SK-N-MC (cell line): ENCODE results near the gene DCBLD1.

Source experiments
- DNase-seq: peaks from one replicate; pipeline ENCODE4 v3.0.0-alpha.2; 2011; ENCODE audit warnings: low read depth, low spot score
- H3K27ac ChIP-seq: fragments of 200-600 bp; sonication (generic); 2 replicates; pipeline ENCODE4 v1.5.1; 2016; ENCODE audit warnings: mixed run types
- H3K36me3 ChIP-seq: fragments of 200-600 bp; sonication (generic); 2 replicates; pipeline ENCODE4 v1.6.1; 2017; ENCODE audit warnings: antibody characterized with exemption, low read length, mixed read lengths; ENCODE audit not compliant: insufficient read depth
- H3K4me3 ChIP-seq: fragments of 200-600 bp; sonication (generic); 2 replicates; pipeline ENCODE4 v1.5.1; 2016
- H3K9ac ChIP-seq: fragments of 200-600 bp; sonication (generic); 2 replicates; pipeline ENCODE4 v1.8.0; 2017; ENCODE audit warnings: mixed run types, mixed read lengths; ENCODE audit not compliant: insufficient read length
- H3K9me3 ChIP-seq: fragments of 200-600 bp; sonication (generic); 2 replicates; pipeline ENCODE4 v1.6.1; 2017; ENCODE audit warnings: low read depth, mild to moderate bottlenecking, antibody characterized with exemption, low read length, moderate library complexity, mixed read lengths
- EZH2 ChIP-seq: fragments of 200-600 bp; sonication (generic); IDR thresholded peaks from one replicate; pipeline ENCODE4 v1.6.1; 2017; ENCODE audit warnings: antibody characterized with exemption
- FOXP2 ChIP-seq: optimal IDR thresholded peaks from 2 replicates; pipeline ENCODE3; 2011; ENCODE audit warnings: mild to moderate bottlenecking, moderate library complexity; ENCODE audit not compliant: insufficient read depth; ENCODE audit errors: extremely low read length, control extremely low read depth
- POLR2AphosphoS5 ChIP-seq: IDR thresholded peaks from 2 replicates; pipeline ENCODE4 v1.6.1; 2012; ENCODE audit warnings: mild to moderate bottlenecking, low read depth, low read length, borderline replicate concordance

The DCBLD1 gene

DNA sequence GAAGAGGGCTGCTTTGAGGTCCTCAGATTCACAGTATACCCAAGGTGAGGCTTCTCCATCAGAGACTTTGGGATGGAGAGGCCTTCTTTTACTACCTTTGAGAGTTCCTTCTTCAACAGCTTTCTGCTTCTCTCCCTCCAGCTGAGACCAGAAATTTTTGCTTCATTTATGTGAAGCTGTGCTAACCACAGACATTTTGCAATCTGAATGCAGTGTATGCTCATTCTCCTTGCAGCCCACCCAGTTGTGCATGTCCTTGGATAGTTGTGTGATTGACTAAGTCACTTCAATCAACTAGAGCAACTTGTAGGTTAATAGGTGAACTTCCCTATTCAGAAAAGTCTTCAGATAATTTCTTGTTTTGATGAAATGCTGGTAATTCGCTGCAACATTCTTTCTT is 20.1 kb downstream of the DCBLD1 start:
- TF ChIP-seq FOXP2 (no peak), POLR2AphosphoS5 (no peak), EZH2 (no peak)
- Histone ChIP-seq H3K9me3 (no peaks in the 10 kb centered on the region), H3K36me3 (no peaks in the 10 kb centered on the region), H3K4me3 (no peak overlapping the region), H3K27ac (no peak overlapping the region), H3K9ac (no peak overlapping the region)
- DNase-seq: no peak

DNA sequence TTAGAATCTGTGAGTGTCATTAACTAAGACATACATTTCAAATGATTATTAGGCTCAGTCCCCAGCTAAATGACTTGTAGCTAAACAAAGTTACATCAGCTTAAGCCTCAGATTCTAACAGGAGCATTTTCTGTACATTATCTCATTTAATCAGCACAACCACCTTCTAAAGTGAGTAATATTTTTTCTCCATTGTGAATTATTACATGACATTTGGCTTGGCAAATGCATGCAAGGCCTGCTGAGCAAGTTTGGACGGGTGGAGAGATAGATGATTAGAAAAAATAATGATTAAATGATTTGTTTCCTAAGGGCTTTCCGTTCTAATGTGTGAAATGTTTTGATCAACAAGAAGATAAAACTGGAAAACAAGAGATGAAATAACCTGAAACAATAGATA is 20.7 kb downstream of the DCBLD1 start:
- Histone ChIP-seq H3K9ac (no peak overlapping the region), H3K4me3 (no peak overlapping the region), H3K36me3 (no peaks in the 10 kb centered on the region), H3K9me3 (no peaks in the 10 kb centered on the region), H3K27ac (no peak overlapping the region)
- no peak for DNase-seq
- no peak for TF ChIP-seq FOXP2

DNA sequence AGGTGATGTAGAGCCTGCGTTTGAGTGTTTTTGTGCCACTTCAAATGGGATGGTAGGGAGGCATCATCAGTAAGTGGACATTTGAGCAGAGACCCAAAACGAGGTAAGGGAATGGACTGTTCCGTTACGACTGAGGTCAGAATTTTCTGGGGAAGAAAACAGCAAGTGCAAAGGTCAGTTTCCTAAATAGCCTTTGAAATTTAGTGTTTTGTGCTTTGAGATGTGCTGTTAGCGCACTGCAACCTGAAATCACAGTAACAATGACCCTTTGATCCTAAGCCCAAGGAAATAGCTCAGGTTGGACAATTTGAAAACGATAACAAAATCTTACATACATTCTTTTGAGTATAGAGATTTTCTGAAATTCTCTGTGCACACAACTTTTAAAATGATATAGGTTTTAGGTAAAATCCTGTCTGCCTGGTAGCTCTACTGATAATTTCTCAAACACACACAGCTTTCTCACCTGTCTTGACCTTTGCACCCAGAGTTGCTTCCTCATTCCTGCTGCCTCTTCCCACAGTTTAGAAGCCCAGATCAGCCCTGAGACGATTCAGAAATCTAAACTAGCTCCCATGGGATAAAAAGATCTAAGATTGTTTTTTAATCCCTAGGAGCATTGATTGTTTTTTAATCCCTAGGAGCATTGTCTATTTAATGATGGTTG is 22.1 kb downstream of the DCBLD1 start:
- TF ChIP-seq FOXP2 (no peak), POLR2AphosphoS5 (no peak), EZH2 (no peak)
- no peak for DNase-seq
- Histone ChIP-seq H3K9me3 (no peaks in the 10 kb centered on the region), H3K27ac (no peak overlapping the region), H3K9ac (no peak overlapping the region), H3K4me3 (no peak overlapping the region), H3K36me3 (no peaks in the 10 kb centered on the region)

DNA sequence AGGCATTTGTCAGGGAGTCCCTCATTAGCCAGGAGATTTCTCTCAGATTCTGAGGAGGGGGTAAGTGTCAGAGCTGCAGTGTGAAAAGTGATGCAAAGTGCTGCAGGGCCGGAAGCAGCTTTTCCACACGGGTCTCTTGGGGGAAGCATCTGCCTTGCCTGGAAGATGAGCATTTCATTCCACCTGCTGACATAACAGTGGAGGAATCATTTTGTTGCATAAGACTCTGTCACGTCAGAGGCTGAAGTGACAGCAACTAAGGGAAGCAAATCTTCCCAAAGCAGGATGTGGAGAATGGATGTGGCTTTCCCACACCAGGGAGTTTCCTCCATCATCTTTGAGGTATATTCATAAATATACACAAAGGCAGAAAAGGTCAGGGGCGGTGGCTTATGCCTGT is 22.8 kb downstream of the DCBLD1 start:
- no peak overlapping the region for H3K27ac ChIP-seq
- TF ChIP-seq POLR2AphosphoS5 (no peak), FOXP2 (no peak), EZH2 (no peak)
- H3K36me3 ChIP-seq: no peaks in the 10 kb centered on the region
- no peak overlapping the region for H3K9ac ChIP-seq
- no peak for DNase-seq
- H3K4me3 ChIP-seq: no peak overlapping the region
- no peaks in the 10 kb centered on the region for H3K9me3 ChIP-seq

DNA sequence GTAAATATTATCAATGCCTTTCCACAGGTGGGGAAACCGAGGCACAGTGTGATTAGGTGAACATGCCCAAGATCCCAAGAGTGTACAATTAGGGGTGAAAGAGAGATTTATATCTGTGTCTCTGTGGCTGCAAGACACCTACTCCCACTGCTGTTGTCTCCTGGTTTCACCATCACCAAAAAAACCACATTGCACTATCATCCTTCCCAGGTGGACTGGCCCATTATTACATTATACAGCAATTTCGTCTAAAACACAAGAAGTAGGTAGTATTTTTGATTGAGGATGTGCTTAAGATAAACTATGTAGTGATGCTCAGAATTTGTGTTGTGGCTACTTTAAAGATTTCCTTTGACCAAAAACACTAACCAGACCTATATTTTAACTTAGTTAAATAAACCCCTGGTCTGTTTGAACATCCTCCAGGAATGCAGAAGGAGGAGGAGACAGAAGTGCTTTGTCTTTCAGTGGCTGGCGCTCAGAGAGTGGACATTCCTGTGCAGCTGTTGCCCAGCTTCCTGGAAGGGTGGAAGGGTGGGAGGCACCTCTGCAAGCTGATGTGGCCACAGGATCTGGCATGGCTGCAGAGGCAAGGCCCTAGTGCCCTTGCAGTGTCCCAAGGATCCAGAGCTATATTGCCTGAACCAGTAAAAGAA is 23.8 kb downstream of the DCBLD1 start:
- Histone ChIP-seq H3K9ac (no peak overlapping the region), H3K36me3 (no peaks in the 10 kb centered on the region), H3K9me3 (no peaks in the 10 kb centered on the region), H3K27ac (no peak overlapping the region), H3K4me3 (no peak overlapping the region)
- no peak for TF ChIP-seq FOXP2
- no peak for TF ChIP-seq EZH2
- no peak for TF ChIP-seq POLR2AphosphoS5
- no peak for DNase-seq

DNA sequence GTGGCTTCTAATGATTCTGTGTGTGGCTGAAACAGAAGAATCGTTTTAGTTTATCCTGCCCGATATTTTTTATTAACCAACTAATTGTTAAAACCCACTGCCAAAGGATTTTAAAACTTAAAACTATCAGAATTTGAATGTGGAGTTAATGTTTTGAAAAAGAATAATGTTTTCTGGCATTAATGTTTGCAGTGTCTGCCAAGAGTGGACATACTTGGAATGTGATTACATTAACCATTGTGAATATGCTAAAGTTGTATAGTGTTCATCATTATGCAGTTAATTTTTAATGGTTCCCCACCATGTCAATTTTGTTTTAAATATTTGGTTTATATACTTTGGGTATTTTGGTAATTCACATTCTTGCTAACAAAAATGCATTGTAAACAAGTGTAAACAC is 24.4 kb downstream of the DCBLD1 start:
- DNase-seq: no peak
- no peaks in the 10 kb centered on the region for H3K9me3 ChIP-seq
- no peak overlapping the region for H3K4me3 ChIP-seq
- no peak overlapping the region for H3K27ac ChIP-seq
- no peaks in the 10 kb centered on the region for H3K36me3 ChIP-seq
- TF ChIP-seq POLR2AphosphoS5 (no peak), FOXP2 (no peak), EZH2 (no peak)
- H3K9ac ChIP-seq: no peak overlapping the region

DNA sequence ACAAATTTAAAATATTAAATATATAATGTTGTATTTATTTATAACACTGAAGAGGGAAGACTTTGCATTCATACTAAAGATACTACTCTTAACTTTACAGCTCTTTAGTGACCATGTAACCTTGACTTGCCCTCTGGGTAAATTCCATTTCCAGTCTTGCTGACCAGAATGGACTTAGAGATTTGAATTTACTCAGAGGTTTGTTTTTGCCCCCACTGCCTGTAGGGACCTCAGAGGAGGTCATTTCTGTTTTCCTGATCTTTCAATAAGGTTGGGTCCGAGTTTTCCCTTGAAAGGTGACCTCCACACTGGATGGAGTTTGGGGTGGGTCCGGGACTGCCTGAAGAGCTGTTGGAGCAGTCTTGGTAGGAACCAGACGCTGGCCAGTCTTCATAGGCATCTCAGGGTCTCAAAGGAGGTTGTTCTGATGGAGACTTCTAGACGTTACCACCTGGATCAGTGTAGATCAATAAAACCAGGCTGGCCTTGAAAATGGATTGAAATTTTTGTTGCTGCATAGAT is 26.0 kb downstream of the DCBLD1 start:
- no peak for TF ChIP-seq POLR2AphosphoS5
- H3K4me3 ChIP-seq: no peak overlapping the region
- H3K27ac ChIP-seq: no peak overlapping the region
- no peak overlapping the region for H3K9ac ChIP-seq
- H3K9me3 ChIP-seq: no peaks in the 10 kb centered on the region
- no peaks in the 10 kb centered on the region for H3K36me3 ChIP-seq
- DNase-seq: no peak

DNA sequence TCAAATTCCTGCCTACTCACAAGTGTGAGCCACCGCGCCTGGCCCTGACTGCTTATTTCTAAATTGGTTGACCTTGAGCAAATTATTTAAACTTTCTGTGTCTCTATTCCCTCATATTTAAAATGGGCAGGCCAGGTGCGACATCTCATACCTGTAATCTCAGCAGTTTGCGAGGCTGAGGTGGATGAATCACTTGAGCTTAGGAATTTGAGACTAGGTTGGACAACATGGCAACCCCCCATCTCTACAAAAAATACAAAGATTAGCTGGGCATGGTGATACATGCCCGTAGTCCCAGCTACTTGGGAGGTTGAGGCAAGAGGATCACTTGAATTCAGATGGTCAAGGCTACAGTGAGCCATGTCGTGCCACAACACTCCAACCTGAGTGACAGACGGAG is 26.5 kb downstream of the DCBLD1 start:
- H3K4me3 ChIP-seq: no peak overlapping the region
- TF ChIP-seq FOXP2: no peak
- no peak for TF ChIP-seq EZH2
- TF ChIP-seq POLR2AphosphoS5: no peak
- no peaks in the 10 kb centered on the region for H3K36me3 ChIP-seq
- H3K27ac ChIP-seq: no peak overlapping the region
- no peaks in the 10 kb centered on the region for H3K9me3 ChIP-seq
- no peak overlapping the region for H3K9ac ChIP-seq
- no peak for DNase-seq

DNA sequence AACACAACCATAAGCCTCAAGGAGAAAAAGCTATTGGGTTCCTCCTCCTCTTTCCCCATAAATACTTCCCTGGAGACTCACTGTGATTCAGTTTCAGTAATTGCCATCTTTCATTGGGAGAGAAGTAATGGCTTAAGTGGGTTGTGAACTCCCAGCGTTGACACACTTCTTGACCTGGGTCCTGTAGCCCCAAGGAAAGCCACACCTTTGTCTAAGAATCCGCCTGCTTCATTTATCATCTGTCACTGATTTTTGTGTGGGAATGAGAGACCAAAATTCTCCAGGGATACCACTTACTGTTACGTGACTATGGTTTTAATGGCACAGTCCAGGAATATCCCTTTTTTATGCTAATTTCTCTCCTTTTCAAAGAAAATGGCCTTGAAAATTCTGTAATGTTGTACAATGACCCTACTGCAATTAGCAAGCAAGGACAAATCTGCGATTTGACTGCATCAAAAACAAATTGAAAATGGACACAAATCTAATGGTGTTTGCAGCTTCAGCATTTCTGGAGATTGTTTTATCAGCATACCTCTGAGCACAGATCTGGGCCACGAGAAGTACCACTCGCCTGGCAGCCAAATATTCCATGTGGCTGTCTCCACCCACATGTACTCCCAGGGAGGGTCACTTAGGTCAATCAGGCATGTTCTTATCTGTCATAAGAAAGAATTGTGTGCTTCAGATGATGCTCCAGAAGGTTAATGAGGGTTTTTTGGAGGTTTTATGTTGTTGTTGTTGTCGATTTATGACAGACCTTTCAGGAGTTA is 29.8 kb downstream of the DCBLD1 start:
- Histone ChIP-seq H3K4me3 (no peak overlapping the region), H3K27ac (no peak overlapping the region), H3K9ac (no peak overlapping the region), H3K36me3 (no peaks in the 10 kb centered on the region), H3K9me3 (no peaks in the 10 kb centered on the region)
- TF ChIP-seq POLR2AphosphoS5: no peak
- no peak for TF ChIP-seq FOXP2
- TF ChIP-seq EZH2: no peak
- DNase-seq: no peak
